ENCODE results near the gene AP3B1. TPM values are rescaled to one million over a fixed set of nuclear protein-coding genes. Genes with fewer than 3 reads are reported as not detected.

The AP3B1 gene
- total RNA-seq, 3 donors from 2014 or later = 48.0 to 63.5 (median 48.2) TPM

GRCh38 chr5:78334811-78335210 is 40.3 kb upstream of the AP3B1 start:
- H3K27ac ChIP-seq = no peak overlapping the region
- H3K27me3 ChIP-seq = no peaks in the 10 kb centered on the region
- no peak for DNase-seq (ENCODE audit: low spot score in 2 of 2)
- H3K4me1 ChIP-seq = no peaks in the 10 kb centered on the region
- intact Hi-C loops (cut with DNase I; ENCODE audit: low total_unique reads) = no loop called here
- H3K4me3 ChIP-seq = no peak overlapping the region
- no peaks in the 10 kb centered on the region for H3K36me3 ChIP-seq
- TF ChIP-seq POLR2AphosphoS5 (IDR thresholded peaks at IDR 0.05) (no peak), CTCF (IDR thresholded peaks at IDR 0.05) (no peak)
- peaks cover 9% of the 10 kb centered on the region in 2 donors for H3K9me3 ChIP-seq

DNA sequence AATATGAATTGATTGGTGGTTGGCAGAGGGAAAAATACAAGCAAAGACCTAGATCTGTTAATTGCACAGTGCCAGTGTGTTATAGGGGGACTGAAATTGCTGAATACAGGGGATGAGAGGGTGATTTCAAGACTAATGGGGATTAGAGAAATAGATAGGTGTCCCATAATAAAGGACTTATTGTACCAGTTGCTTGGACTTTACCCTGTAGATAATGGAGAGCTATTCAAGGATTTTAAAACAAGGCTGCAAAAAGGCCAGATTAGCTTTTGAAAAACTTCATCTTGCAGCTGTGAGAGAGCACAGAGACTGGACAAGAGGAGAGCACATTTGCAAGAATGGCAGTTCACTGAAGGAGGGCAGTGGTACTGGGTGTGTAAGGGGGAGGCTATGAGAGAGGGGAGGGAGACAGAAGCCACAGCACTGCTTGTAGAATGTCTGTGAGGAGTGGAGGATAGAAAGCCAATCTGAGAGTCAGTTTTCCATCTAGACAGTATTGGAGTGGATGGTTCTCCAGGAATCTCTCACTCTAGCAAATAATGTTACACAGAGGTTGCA is 37.1 kb upstream of the AP3B1 start:
- H3K27me3 ChIP-seq = no peaks in the 10 kb centered on the region
- no peak overlapping the region for H3K4me3 ChIP-seq
- no peak overlapping the region for H3K27ac ChIP-seq
- DNase-seq (ENCODE audit: low spot score in 2 of 2) = no peak
- intact Hi-C loops (cut with DNase I; ENCODE audit: low total_unique reads) = no loop called here
- H3K9me3 ChIP-seq = no peaks in the 10 kb centered on the region
- no peaks in the 10 kb centered on the region for H3K36me3 ChIP-seq
- TF ChIP-seq POLR2AphosphoS5 (IDR thresholded peaks at IDR 0.05) (no peak), CTCF (IDR thresholded peaks at IDR 0.05) (no peak), POLR2A (IDR thresholded peaks at IDR 0.05) (no peak)
- no peaks in the 10 kb centered on the region for H3K4me1 ChIP-seq

GRCh38 chr5:78328585-78329173 is 34.2 kb upstream of the AP3B1 start:
- no peak overlapping the region for H3K27ac ChIP-seq
- TF ChIP-seq CTCF (IDR thresholded peaks at IDR 0.05) (no peak), POLR2A (IDR thresholded peaks at IDR 0.05) (no peak)
- H3K4me3 ChIP-seq = no peak overlapping the region
- no peaks in the 10 kb centered on the region for H3K9me3 ChIP-seq
- H3K27me3 ChIP-seq = no peaks in the 10 kb centered on the region
- no peaks in the 10 kb centered on the region for H3K4me1 ChIP-seq
- intact Hi-C loops (cut with DNase I; ENCODE audit: low total_unique reads) = no loop called here
- no peak for DNase-seq (ENCODE audit: low spot score in 2 of 2)
- H3K36me3 ChIP-seq = no peaks in the 10 kb centered on the region

- Histone ChIP-seq H3K27ac (no peak overlapping the region), H3K4me3 (no peak overlapping the region), H3K4me1 (no peaks in the 10 kb centered on the region), H3K9me3 (no peaks in the 10 kb centered on the region), H3K27me3 (no peaks in the 10 kb centered on the region), H3K36me3 (no peaks in the 10 kb centered on the region)
- TF ChIP-seq POLR2AphosphoS5 (IDR thresholded peaks at IDR 0.05) (no peak), CTCF (IDR thresholded peaks at IDR 0.05) (no peak), POLR2A (IDR thresholded peaks at IDR 0.05) (no peak)
- intact Hi-C loops (cut with DNase I; ENCODE audit: low total_unique reads) = no loop called here
- DNase-seq (ENCODE audit: low spot score in 2 of 2) = no peak
Measured at GRCh38 chr5:78327761-78328510, 33.4 kb upstream of the AP3B1 start.

- no peaks in the 10 kb centered on the region for H3K4me1 ChIP-seq
- H3K9me3 ChIP-seq = no peaks in the 10 kb centered on the region
- no peak for DNase-seq (ENCODE audit: low spot score in 2 of 2)
- no peak overlapping the region for H3K27ac ChIP-seq
- no peak overlapping the region for H3K4me3 ChIP-seq
- H3K27me3 ChIP-seq = no peaks in the 10 kb centered on the region
- no peak for TF ChIP-seq CTCF (IDR thresholded peaks at IDR 0.05)
- TF ChIP-seq POLR2AphosphoS5 (IDR thresholded peaks at IDR 0.05) = no peak
- TF ChIP-seq POLR2A (IDR thresholded peaks at IDR 0.05) = no peak
- intact Hi-C loops (cut with DNase I; ENCODE audit: low total_unique reads) = no loop called here
- H3K36me3 ChIP-seq = no peaks in the 10 kb centered on the region
Measured at GRCh38 chr5:78326930-78327329, 32.4 kb upstream of the AP3B1 start.
